ENCODE measurements around the gene MICALL1.
A peak's percentile ranks its signal among the peaks of the same experiment; 100 is the strongest.
"Not testable (repeated sequence)": the region's sequence is repeated elsewhere in the genome, so short reads cannot be mapped to it uniquely, and the experiment has no call there.

MICALL1 gene

DNA sequence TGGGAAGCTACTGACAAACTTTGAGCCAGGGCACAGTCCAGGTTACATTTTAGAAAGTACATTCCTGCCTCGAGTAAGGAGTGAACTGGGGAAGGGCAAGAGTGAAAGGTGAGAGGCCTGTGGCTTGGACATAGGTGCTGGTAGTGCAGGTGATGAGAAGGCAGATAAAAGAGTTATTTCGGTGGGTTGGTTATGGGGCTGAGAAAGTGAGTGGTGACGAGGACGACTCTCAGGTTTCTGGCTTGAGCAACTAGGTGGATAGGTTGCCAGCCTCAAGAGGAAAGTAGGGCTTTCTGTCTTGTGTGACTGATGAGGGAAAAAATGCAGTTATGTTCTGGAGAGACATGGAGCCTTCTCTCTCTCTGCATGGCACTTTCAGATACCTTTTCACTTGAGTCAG, 51.1 kb downstream of the MICALL1 start:
- no peak for DNase-seq (ENCODE audit: low spot score)

DNA sequence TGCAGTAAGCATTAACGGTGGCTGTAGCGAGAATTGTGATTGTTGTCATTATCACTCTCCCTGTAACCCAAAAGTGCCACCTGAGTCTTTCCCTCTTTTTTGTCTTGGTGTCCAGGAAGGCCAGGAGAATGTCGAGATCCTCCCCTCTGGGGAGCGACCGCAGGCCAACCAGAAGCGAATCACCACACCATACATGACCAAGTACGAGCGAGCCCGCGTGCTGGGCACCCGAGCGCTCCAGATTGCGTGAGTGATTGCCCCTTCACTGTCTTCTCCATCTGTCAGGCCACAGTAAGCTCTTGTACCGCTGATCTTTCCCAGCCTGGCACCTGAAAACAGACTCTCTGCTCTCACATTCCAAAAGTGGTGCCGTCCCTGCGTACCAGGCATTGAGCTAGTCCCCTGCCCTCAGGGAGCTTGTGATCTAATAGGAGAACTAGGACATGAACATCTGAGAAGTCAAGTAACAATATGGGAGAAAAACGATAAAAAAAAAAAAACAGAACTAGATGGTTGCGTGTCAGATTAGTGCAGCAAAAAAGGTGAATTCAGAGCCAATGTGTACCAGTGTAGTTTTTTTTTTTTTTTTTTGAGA, 53.2 kb downstream of the MICALL1 start:
- DNase-seq (ENCODE audit: low spot score), result no peak

DNA sequence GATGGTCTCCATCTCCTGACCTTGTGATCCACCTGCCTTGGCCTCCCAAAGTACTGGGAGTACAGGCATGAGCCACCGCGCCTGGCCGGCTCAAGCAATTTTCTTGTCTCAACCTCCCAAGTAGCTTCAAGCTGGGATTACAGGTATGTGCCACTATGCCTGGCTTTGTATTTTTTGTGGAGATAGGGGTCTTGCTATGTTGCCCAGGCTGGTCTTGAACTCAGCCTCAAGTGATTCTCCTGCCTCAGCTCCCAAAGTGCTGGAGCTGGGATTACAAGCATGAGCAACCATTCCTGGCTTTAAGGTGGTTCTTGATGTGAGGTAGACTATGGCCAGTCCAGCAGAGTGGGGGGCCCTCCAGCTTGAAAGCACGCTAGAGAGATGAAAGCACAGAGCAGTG, 55.0 kb downstream of the MICALL1 start:
- no peak for DNase-seq (ENCODE audit: low spot score)

DNA sequence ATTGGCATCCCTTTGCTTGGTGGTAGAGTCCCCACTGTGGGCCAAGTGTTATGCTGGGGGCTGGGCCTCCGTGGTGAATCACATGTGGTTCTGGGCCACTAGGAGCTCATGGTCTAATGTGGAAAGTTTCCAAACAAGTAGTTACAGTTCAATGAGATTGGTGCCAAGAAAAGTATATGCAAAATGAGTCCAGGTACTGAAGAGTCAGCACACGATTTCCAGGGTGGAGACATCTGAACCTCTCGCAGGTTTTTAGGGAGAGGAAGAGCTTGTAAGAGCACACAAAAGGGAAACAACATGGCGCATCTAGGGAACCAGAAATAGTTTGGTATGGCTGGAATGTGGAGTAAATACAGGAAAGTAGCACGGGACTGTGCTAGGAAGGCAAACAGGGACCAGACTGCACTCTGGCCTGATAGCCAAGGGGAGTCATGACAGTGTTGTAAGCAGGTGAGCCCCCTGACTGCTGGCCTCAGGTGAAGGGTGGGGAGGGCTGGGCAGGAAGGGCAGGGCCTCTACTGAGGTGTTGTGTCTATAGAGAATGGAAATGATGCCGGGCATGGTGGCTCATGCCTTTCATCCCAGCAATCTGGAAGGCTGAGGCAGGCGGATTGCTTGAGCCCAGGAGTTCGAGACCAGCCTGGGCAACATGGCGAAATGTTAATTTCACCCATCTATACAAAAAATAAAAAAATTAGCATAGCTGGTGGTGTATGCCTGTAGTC, 60.0 kb downstream of the MICALL1 start:
- DNase-seq (ENCODE audit: low spot score), result no peak

DNA sequence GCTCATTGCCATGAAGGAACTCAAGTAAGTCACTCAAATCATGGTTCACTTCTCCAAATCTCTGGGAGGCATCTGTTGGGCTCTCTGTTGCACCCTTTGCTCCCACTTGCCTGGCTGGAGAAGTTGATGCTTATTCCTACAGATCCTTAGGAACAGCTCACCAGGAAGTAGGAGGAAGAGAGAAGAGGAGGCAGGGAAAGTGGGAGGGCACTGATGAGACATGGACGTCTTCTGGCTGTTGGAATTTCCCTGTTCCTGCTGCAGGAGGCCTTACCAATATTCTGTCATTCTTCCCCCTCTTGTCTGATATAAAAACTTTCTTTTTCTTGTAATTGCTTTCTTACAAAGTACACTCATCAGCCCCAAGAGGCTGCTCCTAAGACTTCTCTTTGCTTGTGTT, 61.0 kb downstream of the MICALL1 start:
- DNase-seq (ENCODE audit: low spot score), result no peak

DNA sequence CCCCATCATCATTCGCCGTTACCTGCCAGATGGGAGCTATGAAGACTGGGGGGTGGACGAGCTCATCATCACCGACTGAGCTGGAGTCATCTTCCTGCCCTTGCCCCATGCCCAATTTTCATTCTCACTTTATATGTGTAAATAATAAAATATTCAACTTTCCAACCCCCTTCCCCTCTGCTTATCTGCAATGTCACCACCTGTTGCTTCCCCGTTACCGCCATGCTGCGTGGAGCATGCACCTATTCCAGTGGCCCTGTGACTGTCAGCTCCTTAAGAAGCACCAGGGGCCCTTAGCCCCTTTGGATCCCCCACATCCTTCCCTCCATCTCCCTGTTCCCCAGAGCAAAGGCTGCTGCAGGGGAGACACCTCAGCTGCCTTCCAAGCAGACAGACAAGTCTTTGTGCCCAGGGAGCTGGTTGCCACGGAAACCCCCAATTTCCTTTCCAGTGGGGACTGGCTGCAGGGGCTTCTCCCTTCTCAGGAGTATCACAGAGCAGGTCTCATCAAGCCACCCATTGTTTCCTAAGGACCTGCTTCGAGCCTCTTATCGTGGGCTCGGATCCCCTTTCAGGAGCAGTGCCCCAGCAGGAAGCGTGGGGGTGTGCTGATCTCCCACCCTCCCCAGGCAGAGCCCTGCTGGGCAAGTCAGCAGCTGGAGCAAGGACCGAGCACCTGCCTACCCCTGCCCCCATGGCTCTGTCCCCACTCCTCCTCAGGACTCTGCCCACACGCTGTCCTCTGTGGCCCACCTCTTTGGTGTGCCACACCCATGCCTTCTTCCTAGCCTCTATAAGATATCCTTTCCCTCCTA, 61.7 kb downstream of the MICALL1 start:
- DNase-seq (ENCODE audit: low spot score), result peak; percentile 63

DNA sequence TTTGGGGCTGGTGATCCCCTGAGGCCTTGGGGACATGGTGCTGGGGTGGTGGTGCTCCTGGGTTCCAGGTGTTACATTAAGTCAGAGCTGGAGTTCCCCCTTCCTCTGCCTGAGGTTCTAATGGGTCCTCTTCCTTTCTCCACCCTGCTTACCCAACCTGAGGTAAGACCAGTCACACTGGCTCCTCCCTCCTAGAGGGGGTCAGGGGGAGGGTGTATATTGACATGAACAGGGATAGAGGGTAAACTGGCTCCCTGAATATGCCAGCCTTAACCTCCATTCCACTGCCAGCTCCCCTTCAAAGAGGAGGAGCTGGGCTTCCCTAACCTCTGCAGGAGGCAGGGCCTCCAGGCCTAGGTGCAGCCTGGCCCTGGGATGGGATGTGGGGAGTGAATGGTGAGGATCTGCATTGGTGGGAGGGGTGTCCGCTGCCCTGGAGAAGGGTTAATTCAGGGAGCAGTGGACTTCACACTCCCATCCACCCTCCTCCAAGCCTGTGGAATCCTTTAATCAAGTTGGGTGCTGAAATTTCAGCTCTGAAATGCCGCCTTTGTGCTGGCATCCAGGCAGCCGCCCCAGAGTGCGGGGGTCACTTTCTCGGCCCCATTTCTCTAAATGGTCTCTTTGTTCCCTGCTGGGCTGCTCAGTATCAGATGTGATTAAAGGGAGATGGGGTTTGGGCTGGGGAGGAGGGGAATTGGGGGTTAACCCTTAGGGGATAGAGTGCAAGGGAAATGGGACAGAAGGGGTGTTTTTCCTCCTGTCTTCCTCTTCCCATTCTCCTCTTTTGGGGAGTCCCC, 62.6 kb downstream of the MICALL1 start:
- DNase-seq (ENCODE audit: low spot score), result no peak

DNA sequence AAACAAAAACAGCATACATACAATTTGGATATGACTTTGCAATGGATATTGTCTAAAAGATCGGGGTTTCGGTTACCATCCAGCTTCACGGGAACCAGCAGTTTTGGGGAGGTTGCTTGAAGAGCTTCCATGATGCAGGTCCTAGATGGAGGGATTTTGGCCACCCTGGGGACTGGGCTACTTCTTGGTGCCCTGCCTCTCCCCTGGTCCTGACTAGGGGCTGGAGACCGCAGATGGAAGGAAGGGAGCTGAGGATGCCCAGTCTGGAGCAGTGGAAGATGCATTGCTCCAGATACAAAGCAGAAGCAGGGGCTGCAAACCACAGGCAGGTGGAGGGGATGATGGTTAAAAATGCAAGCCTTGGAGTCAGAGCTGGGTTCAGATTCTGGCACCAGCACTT, 64.8 kb downstream of the MICALL1 start:
- no peak for DNase-seq (ENCODE audit: low spot score)

DNA sequence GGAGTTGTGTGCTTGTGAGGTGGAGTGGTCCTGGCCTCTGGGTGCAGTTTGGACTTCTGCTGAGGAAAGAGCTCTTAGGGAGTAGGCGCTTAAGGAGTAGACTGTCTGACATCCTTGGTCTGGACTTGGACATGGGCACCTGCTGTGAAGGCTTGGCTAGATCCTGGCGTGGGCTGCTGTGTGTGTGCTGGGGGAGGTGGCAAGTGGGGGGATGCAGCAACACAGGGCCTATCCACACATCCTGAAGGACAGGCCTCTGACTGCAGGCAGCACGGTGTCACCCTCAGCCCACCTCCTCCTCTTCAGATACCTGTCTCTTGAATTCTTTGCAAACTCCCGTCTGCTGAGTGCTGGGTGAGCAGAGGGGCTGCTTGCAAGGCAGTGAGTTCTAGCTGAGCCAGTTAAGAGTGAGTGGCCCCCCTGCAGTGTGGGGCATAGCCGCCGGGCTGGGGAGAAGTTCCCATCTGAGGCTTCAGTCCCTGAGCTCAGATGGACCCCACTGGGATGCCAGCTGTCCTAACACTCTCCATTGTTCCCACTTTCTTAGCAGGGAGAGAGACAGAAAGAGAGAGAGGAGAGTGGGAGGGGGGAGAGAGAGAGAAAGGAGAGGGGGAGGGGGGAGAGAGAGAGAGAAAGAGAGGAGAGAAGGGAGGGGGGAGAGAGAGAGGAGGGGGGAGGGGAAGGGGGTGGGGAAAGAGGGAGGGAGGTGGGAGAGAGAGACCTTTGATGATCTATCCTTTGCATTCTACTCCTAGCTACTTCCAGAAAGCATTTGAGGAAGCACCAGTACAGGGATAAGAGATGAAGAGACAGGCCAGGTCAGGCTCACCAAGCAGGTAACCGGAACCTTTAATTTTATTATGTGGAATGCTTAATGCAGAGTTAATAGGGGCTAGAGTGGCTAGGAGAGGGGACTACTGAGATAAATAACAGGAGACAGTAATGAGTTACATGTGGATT, 65.7 kb downstream of the MICALL1 start:
- DNase-seq (ENCODE audit: low spot score), result no peak

DNA sequence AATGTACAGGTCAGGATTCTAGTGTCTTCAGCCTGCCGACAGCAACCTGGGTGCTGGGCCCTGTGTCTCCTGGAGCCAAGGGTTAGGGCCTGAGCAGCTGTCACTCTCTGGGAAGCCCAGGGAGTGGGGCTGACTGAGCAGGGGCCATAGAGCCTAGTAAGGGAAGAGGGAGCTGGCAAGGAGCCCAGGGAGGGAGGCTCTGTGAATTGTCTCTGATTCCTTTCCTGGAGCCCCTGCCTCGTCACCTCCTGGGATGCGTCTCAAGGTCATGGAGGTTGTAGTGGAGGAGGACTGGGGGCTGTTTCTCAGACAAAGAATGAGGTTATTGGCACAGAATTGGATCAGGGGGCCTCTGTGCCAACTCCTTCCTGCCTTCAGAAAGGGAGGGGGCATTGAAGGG, 66.4 kb downstream of the MICALL1 start:
- no peak for DNase-seq (ENCODE audit: low spot score)

DNA sequence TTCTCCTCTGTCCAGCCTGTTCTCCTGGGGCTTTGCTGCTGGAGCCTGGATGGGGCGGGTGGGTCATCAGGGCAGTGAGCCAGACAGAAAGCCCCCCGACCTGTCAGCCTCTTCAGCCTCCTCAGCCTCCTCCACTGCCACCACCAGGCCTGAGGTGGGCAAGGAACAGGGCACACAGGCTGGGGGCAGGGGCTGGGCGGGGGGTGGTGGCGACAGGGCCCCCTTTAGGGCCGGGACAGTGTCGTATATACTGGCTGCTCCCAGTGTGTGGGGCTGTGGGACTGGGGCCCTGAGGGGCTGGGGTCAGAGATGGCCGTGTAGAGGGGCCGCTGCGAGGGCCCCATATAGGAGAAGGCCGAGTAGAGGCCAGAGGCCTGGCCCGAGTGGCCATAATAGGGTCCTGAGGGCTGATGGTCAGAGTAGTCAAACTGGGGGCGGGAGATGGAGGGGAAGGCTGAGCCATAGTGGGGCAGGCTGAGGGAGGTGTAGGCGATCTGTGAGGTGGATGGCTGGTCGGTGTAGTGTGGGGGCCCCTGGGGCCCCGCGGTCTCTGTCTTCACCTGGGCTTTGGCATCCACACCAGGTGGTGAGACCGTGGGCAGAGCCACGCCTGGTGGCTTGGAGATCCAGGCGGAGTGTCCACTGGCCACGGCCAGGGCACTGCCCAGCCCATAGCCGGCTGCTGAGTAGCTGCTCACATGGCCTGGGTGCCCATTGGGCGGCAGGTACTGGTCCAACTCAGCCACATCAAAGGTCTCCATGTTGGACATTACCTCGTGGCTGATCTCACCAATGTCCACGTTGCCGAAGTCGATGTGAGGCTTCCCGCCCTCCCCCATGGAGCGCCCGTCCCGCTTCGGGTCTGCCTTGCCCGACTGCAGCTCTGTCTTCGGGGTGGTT, 67.4 kb downstream of the MICALL1 start:
- DNase-seq (ENCODE audit: low spot score), result no peak

DNA sequence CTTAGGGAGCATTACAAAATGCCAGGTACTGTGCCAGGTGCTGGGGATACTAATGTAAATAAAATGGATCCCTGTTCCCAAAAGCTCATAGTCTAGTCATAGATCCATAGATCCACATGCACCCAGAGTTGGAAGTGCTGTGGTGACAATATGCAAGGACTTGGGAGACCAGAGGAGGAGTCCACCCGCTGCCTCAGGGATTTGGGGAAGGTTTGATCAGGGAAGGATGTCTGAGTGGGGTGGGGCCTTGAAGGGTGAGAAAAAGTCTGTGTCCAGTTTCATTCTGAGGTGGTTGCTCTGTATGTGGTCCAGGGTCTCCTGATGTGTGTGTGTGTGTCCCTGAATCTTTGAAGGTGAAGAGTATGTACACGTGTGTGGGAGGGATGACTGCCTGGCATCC, 69.1 kb downstream of the MICALL1 start:
- DNase-seq (ENCODE audit: low spot score), result no peak

DNA sequence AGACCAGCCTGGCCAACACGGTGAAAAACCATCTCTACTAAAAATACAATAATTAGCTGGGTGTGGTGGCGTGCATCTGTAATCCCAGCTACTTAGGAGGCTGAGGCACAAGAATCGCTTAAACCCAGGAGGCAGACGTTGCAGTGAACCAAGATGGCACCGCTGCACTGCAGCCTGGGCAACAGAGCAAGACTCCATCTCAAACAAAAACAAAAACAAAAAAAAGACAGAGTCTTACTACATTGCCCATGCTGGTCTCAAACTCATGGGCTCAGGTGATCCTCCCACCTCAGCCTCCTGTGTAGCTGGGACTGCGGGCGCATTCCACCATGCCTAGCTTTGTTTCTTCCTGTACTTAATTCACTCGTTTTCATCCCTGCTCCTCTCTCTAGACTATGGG, 69.9 kb downstream of the MICALL1 start:
- not testable (repeated sequence) for DNase-seq (ENCODE audit: low spot score)

DNA sequence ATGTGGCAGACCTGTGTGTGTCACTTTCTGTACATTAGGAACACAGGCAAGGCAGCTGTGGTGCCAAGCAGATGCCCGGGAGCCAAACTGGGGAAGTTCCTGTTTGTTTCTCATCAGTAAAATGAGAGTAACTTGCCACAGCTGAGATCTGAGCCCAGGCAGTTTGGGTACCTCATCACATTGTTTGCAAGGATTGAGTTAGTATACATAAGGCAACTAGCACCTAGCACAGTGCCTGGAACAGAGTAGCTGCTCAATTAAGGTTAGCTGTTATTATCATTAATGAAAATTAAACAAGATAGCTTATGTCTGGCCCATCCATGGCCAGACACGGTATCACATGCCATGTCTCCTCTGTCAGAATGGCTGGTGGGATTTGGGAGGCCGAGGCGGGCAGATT, 70.5 kb downstream of the MICALL1 start:
- DNase-seq (ENCODE audit: low spot score), result no peak

DNA sequence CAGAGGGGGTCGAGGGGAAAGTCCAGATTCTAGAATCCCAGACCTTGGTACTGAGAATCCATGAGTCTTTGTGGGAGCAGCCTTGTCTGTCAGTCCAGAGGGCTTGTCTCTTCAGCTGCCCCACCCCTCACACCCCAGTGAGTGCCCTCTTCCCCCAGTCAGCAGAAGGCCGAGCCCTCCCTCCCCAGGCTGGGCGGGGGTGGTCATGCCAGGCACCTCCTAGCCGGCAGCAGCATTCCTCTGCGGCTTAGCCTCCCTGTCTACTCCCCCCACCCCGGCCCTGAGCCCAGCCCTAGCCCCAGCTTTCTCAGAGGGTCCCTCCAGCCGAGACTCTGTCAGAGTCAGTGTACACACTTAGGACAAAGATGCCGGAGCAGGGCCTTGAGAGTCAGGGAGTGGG, 73.7 kb downstream of the MICALL1 start:
- DNase-seq (ENCODE audit: low spot score), result peak; percentile 68

DNA sequence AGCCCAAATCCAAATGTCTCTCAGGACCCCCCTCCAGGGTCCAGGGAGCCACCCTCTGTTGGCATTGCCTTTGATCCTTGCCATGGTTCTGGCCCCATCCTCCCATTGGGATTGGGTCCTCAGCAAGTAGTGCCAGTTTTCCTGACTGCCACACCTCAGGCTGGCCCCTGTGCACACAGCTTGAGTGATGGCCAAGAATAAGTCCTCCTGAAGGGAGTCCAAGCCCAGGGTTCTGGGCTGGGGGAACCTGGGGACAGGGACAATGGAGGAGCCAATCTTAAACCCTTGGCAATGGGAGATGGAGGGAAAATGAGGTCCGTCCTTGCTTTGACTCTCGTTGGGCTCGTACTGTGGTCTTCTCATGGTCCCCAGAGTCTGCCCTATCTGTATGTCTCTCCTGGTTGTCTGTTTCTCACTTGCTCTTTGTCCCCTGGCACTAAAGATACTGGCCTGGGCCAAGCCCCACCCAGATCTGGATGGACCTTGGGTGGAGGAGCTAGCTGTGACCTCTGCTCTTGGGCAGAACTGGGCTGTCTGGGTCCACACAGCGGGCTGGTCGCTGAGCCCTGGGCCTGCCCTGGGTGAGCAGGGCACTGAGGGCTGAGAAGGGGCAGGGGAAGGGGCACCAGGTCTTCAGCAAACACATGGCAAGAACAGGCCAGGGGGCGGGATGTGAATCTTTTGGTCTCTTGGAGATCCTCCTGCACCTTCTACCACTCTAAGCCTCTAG, 75.3 kb downstream of the MICALL1 start:
- no peak for DNase-seq (ENCODE audit: low spot score)

DNA sequence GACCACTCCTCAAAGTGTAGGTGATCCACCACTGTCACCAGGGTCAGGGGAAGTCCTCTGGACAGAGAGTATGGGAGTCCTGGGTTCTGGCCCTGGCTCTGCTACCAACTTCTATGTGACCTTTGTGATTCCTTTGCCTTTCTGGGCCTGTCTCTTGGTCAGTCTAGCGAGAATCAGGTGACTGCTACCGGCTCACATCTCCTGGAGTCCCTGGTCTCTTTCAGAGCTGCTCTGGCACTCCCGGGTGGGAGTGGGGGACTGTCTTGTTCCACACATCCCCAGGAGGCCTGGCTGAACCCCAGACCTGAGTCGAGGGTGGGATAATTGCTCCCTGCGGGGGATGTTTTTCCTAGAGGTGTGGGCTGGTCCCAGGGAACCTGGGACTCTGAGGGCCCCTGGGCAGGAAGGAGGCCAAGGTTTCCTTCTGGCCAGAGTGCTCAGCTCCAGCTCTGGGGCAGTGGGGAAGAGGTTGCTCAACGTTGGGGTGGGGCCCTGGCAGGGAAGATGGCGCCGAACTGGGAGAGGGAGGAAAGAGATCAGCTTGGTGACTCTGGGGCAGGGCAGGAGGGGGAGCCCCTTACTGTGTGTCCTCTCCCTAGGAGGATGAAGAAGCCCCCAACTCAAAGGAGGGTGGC, 76.2 kb downstream of the MICALL1 start:
- no peak for DNase-seq (ENCODE audit: low spot score)

DNA sequence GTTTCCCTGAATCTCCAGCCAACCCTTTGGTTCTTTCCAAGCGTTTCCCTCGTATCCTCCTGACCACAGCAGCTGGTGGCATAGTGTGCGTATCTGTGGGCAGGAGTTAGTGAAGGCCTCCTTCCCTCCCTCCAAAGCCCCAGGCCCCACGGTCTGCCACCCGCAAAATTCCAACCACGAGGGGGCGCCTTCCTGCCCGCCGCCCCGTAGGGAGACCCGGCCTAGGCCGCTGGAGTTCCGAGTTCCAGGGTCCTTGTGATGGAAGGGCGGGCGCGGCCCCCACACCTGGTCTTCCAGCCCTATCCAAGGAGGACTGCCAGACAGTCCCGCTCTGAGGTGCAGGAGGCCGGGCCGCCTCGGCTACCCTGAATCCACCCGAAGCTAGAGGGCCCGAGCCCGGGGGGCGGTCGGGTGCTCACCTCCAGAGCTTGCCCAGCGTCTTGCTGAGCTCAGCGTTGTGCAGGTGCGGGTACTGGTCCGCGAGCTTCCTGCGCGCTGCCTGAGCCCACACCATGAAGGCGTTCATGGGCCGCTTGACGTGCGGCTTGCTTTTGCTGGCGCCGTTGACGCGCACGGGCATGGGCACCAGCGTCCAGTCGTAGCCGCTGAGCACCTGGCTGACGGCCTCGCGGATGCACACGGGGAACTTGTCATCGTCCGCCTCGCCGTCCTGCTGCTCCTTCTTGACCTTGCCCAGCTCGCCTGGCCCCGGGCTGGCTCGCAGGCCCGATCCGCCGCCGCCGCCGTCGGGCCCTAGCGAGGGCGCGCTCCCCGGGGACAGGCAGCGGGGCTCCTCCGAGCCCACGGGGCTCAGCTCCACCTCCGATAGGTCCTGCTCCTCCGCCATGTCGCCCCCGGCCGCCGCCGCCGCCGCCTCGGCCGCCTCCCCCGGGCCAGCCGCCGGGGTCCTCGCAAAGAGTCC, 77.1 kb downstream of the MICALL1 start:
- DNase-seq (ENCODE audit: low spot score), result peak; percentile 83
